T-helper 1 cell (primary cell): Measurements from ENCODE around the gene PRKCI.
A peak's percentile ranks its signal among the peaks of the same experiment; 100 is the strongest.
"Not testable (repeated sequence)": the region's sequence is repeated elsewhere in the genome, so short reads cannot be mapped to it uniquely, and the experiment has no call there.

ENCODE experiments used
- DNase-seq, 5 donors: peaks; one replicate each; pipeline ENCODE4 v3.0.0-alpha.2; 2012 to 2020

PRKCI gene

GRCh38 chr3:170225166-170225565, 2.9 kb downstream of the PRKCI start:
- DNase-seq: no peak

GRCh38 chr3:170226426-170226960, 4.3 kb downstream of the PRKCI start:
- no peak for DNase-seq

- no peak for DNase-seq
Observed at GRCh38 chr3:170228093-170228766, 6.0 kb downstream of the PRKCI start.

GRCh38 chr3:170232266-170232665, 10.0 kb downstream of the PRKCI start:
- no peak for DNase-seq

- no peak for DNase-seq
Observed at GRCh38 chr3:170233530-170233929, 11.3 kb downstream of the PRKCI start.

- no peak for DNase-seq
Observed at GRCh38 chr3:170240142-170240541, 17.9 kb downstream of the PRKCI start.

- DNase-seq: no peak
Observed at GRCh38 chr3:170240671-170241070, 18.4 kb downstream of the PRKCI start.

- no peak for DNase-seq
Observed at GRCh38 chr3:170244576-170244975, 22.4 kb downstream of the PRKCI start.

- DNase-seq: no peak
Observed at GRCh38 chr3:170247875-170248274, 25.7 kb downstream of the PRKCI start.

- DNase-seq: no peak
Observed at GRCh38 chr3:170256597-170256996, 34.4 kb downstream of the PRKCI start.

GRCh38 chr3:170257145-170257544, 34.9 kb downstream of the PRKCI start:
- no peak for DNase-seq

GRCh38 chr3:170258105-170258487, 35.9 kb downstream of the PRKCI start:
- no peak for DNase-seq

- DNase-seq: no peak
Observed at GRCh38 chr3:170259907-170260306, 37.7 kb downstream of the PRKCI start.

GRCh38 chr3:170267793-170268192, 45.6 kb downstream of the PRKCI start:
- no peak for DNase-seq

- DNase-seq: not testable (repeated sequence)
Observed at GRCh38 chr3:170269673-170270254, 47.5 kb downstream of the PRKCI start.

- DNase-seq: no peak
Observed at GRCh38 chr3:170270282-170270881, 48.2 kb downstream of the PRKCI start.

- DNase-seq: no peak
Observed at GRCh38 chr3:170274641-170275040, 52.4 kb downstream of the PRKCI start.

- no peak for DNase-seq
Observed at GRCh38 chr3:170275832-170276231, 53.6 kb downstream of the PRKCI start.

GRCh38 chr3:170277311-170277710, 55.1 kb downstream of the PRKCI start:
- peak in 1 of 5 donors; percentile 15 for DNase-seq

GRCh38 chr3:170277833-170278580, 55.8 kb downstream of the PRKCI start:
- DNase-seq: peak in 1 of 5 donors; percentile 29

- no peak for DNase-seq
Observed at GRCh38 chr3:170278627-170279026, 56.4 kb downstream of the PRKCI start.

GRCh38 chr3:170290194-170290593, 68.0 kb downstream of the PRKCI start:
- no peak for DNase-seq

- no peak for DNase-seq
Observed at GRCh38 chr3:170295586-170295985, 73.4 kb downstream of the PRKCI start.
